ENCODE results near the gene PCDHB8. TPM values are rescaled to one million over a fixed set of nuclear protein-coding genes. Genes with fewer than 3 reads are reported as not detected.
"Not testable (repeated sequence)": the region's sequence is repeated elsewhere in the genome, so short reads cannot be mapped to it uniquely, and the experiment has no call there.

Gene PCDHB8
- total RNA-seq, 2 donors from 2014 or later = 0.71 to 3.6 TPM

DNA sequence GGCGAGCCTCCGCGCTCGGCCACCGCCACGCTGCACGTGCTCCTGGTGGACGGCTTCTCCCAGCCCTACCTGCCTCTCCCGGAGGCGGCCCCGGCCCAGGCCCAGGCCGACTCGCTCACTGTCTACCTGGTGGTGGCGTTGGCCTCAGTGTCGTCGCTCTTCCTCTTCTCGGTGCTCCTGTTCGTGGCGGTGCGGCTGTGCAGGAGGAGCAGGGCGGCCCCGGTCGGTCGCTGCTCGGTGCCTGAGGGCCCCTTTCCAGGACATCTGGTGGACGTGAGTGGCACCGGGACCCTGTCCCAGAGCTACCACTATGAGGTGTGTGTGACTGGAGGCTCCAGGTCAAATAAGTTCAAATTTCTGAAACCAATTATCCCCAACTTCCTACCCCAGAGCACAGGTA lies 33.3 kb downstream of the PCDHB8 start:
- H3K4me1 Mint-ChIP-seq; H3K27ac ChIP-seq (ENCODE audit: low read depth, low read length); H3K4me1 ChIP-seq (ENCODE audit: control insufficient read depth, insufficient read depth, low read length); H3K9ac ChIP-seq (ENCODE audit: extremely low read depth, low read length, poor library complexity, severe bottlenecking); H3K27me3 ChIP-seq (ENCODE audit: control insufficient read depth, insufficient read depth, low read length, poor library complexity, severe bottlenecking); H3K9me3 ChIP-seq (ENCODE audit: control insufficient read depth, low read length); H3K36me3 ChIP-seq (ENCODE audit: control insufficient read depth, insufficient read depth, low read length); H3K27ac Mint-ChIP-seq; H3K4me3 Mint-ChIP-seq; H3K4me3 ChIP-seq (ENCODE audit: low read length); DNase-seq; H3K27me3 Mint-ChIP-seq (ENCODE audit: insufficient read depth): not testable (repeated sequence)
- WGBS, 2 experiments (ENCODE audit: insufficient coverage in 1 of 2, insufficient read length in 1 of 2) = 92 to 93% methylated on average over 8 to 23 of the region's 27 CpGs
- peaks cover 43% of the 10 kb centered on the region for H3K9me3 Mint-ChIP-seq
- peaks cover 19% of the 10 kb centered on the region for H3K36me3 Mint-ChIP-seq (ENCODE audit: low read depth)

DNA sequence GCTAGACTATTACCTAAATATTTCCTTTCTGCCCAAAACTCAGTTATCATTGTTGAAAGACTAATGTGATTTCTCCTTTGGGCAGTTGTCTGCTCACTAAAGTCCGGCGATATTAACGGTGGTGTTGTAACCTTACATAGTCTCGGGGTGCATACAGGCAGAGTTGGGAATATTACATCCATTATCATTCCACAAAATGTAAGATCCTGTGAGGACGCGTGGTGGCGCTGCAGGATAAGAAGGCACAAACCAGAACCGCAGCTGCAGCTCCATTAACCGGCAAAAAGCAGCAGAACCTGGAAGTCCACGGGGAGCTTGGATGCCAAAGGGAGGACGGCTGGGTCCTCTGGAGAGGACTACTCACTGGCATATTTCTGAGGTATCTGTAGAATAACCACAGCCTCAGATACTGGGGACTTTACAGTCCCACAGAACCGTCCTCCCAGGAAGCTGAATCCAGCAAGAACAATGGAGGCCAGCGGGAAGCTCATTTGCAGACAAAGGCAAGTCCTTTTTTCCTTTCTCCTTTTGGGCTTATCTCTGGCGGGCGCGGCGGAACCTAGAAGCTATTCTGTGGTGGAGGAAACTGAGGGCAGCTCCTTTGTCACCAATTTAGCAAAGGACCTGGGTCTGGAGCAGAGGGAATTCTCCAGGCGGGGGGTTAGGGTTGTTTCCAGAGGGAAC lies 36.2 kb downstream of the PCDHB8 start, which contains the start of gene PCDHB13:
Gene PCDHB13, plus strand, starts transcription at position 264 of the 684 bp plus-strand sequence. Its CDS starts 205 bp downstream, at position 469.
- not testable (repeated sequence) for H3K27me3 ChIP-seq (ENCODE audit: control insufficient read depth, insufficient read depth, low read length, poor library complexity, severe bottlenecking); H3K27ac ChIP-seq (ENCODE audit: low read depth, low read length); H3K4me1 Mint-ChIP-seq; H3K27me3 Mint-ChIP-seq (ENCODE audit: insufficient read depth); H3K9me3 ChIP-seq (ENCODE audit: control insufficient read depth, low read length); H3K4me1 ChIP-seq (ENCODE audit: control insufficient read depth, insufficient read depth, low read length); H3K9ac ChIP-seq (ENCODE audit: extremely low read depth, low read length, poor library complexity, severe bottlenecking); H3K36me3 ChIP-seq (ENCODE audit: control insufficient read depth, insufficient read depth, low read length)
- peak within 1 kb of the TSS; percentile 34 for H3K4me3 Mint-ChIP-seq
- WGBS, 2 experiments (ENCODE audit: insufficient coverage in 1 of 2, insufficient read length in 1 of 2) = 65% methylated on average over 10 of the region's 18 CpGs; no CpG with 5 or more reads in 1 of the 2 experiments
- H3K9me3 Mint-ChIP-seq = peaks cover 55% of the 10 kb centered on the region
- peak; percentile 82 for DNase-seq
- H3K36me3 Mint-ChIP-seq (ENCODE audit: low read depth) = peaks cover 27% of the 10 kb centered on the region
- TF ChIP-seq, protein P1, sequence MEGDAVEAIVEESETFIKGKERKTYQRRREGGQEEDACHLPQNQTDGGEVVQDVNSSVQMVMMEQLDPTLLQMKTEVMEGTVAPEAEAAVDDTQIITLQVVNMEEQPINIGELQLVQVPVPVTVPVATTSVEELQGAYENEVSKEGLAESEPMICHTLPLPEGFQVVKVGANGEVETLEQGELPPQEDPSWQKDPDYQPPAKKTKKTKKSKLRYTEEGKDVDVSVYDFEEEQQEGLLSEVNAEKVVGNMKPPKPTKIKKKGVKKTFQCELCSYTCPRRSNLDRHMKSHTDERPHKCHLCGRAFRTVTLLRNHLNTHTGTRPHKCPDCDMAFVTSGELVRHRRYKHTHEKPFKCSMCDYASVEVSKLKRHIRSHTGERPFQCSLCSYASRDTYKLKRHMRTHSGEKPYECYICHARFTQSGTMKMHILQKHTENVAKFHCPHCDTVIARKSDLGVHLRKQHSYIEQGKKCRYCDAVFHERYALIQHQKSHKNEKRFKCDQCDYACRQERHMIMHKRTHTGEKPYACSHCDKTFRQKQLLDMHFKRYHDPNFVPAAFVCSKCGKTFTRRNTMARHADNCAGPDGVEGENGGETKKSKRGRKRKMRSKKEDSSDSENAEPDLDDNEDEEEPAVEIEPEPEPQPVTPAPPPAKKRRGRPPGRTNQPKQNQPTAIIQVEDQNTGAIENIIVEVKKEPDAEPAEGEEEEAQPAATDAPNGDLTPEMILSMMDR (conservative IDR thresholded peaks at IDR 0.05) = peak; percentile 76
- H3K27ac Mint-ChIP-seq = peak within 1 kb of the TSS; percentile 58
- H3K4me3 ChIP-seq (ENCODE audit: low read length) = peak within 1 kb of the TSS; percentile 23

DNA sequence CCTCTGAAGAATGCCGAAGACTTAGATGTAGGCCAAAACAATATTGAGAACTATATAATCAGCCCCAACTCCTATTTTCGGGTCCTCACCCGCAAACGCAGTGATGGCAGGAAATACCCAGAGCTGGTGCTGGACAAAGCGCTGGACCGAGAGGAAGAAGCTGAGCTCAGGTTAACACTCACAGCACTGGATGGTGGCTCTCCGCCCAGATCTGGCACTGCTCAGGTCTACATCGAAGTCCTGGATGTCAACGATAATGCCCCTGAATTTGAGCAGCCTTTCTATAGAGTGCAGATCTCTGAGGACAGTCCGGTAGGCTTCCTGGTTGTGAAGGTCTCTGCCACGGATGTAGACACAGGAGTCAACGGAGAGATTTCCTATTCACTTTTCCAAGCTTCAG lies 37.0 kb downstream of the PCDHB8 start:
- H3K4me1 Mint-ChIP-seq; H3K27me3 Mint-ChIP-seq (ENCODE audit: insufficient read depth); H3K27ac ChIP-seq (ENCODE audit: low read depth, low read length); H3K27ac Mint-ChIP-seq; H3K4me1 ChIP-seq (ENCODE audit: control insufficient read depth, insufficient read depth, low read length); H3K36me3 ChIP-seq (ENCODE audit: control insufficient read depth, insufficient read depth, low read length); H3K9ac ChIP-seq (ENCODE audit: extremely low read depth, low read length, poor library complexity, severe bottlenecking); H3K4me3 Mint-ChIP-seq; DNase-seq; H3K27me3 ChIP-seq (ENCODE audit: control insufficient read depth, insufficient read depth, low read length, poor library complexity, severe bottlenecking): not testable (repeated sequence)
- 91 to 92% methylated on average over 6 to 9 of the region's 12 CpGs for WGBS, 2 experiments (ENCODE audit: insufficient coverage in 1 of 2, insufficient read length in 1 of 2)
- Histone ChIP-seq H3K9me3 (ENCODE audit: control insufficient read depth, low read length) (peaks cover 11% of the 10 kb centered on the region), H3K4me3 (ENCODE audit: low read length) (peak overlapping the region; percentile 23)
- Mint-ChIP-seq H3K9me3 (peaks cover 47% of the 10 kb centered on the region), H3K36me3 (ENCODE audit: low read depth) (peaks cover 27% of the 10 kb centered on the region)

GRCh38 chr5:141215504-141215903 lies 37.9 kb downstream of the PCDHB8 start:
- WGBS, 2 experiments (ENCODE audit: insufficient coverage in 1 of 2, insufficient read length in 1 of 2) = 93% methylated on average over 9 to 28 of the region's 40 CpGs

GRCh38 chr5:141216035-141216434 lies 38.4 kb downstream of the PCDHB8 start:
- H3K36me3 ChIP-seq (ENCODE audit: control insufficient read depth, insufficient read depth, low read length); H3K27me3 ChIP-seq (ENCODE audit: control insufficient read depth, insufficient read depth, low read length, poor library complexity, severe bottlenecking); H3K4me3 ChIP-seq (ENCODE audit: low read length); H3K27me3 Mint-ChIP-seq (ENCODE audit: insufficient read depth); H3K27ac Mint-ChIP-seq; H3K9ac ChIP-seq (ENCODE audit: extremely low read depth, low read length, poor library complexity, severe bottlenecking); DNase-seq; H3K27ac ChIP-seq (ENCODE audit: low read depth, low read length); H3K4me3 Mint-ChIP-seq; H3K4me1 Mint-ChIP-seq; H3K4me1 ChIP-seq (ENCODE audit: control insufficient read depth, insufficient read depth, low read length): not testable (repeated sequence)
- 94 to 97% methylated on average over 6 to 18 of the region's 26 CpGs for WGBS, 2 experiments (ENCODE audit: insufficient coverage in 1 of 2, insufficient read length in 1 of 2)
- H3K9me3 ChIP-seq (ENCODE audit: control insufficient read depth, low read length) = peaks cover 11% of the 10 kb centered on the region
- H3K36me3 Mint-ChIP-seq (ENCODE audit: low read depth) = peaks cover 17% of the 10 kb centered on the region
- peaks cover 36% of the 10 kb centered on the region for H3K9me3 Mint-ChIP-seq

More at GRCh38 chr5:141215504-141215903, 37.9 kb downstream of the PCDHB8 start:
- not testable (repeated sequence) for H3K27me3 Mint-ChIP-seq (ENCODE audit: insufficient read depth); H3K9ac ChIP-seq (ENCODE audit: extremely low read depth, low read length, poor library complexity, severe bottlenecking); H3K27ac ChIP-seq (ENCODE audit: low read depth, low read length); H3K27me3 ChIP-seq (ENCODE audit: control insufficient read depth, insufficient read depth, low read length, poor library complexity, severe bottlenecking); DNase-seq; H3K4me3 Mint-ChIP-seq; H3K4me1 Mint-ChIP-seq; H3K27ac Mint-ChIP-seq; H3K4me1 ChIP-seq (ENCODE audit: control insufficient read depth, insufficient read depth, low read length); H3K36me3 ChIP-seq (ENCODE audit: control insufficient read depth, insufficient read depth, low read length); H3K4me3 ChIP-seq (ENCODE audit: low read length)
- Mint-ChIP-seq H3K9me3 (peaks cover 39% of the 10 kb centered on the region), H3K36me3 (ENCODE audit: low read depth) (peaks cover 20% of the 10 kb centered on the region)
- peaks cover 11% of the 10 kb centered on the region for H3K9me3 ChIP-seq (ENCODE audit: control insufficient read depth, low read length)

All from endodermal cell (in vitro differentiated cells).